ENCODE data around the gene HOXC6. TPM values are rescaled to one million over a fixed set of nuclear protein-coding genes. Genes with fewer than 3 reads are reported as not detected.

HOXC6 gene
- total RNA-seq, 1 donor from 2014 or later, result not detected

- Histone ChIP-seq H3K36me3 (no peaks in the 10 kb centered on the region), H3F3A (ENCODE audit: low read depth) (no peaks in the 10 kb centered on the region), H3K27me3 (peaks cover 100% of the 10 kb centered on the region), H3K4me3 (no peak overlapping the region), H3K79me2 (ENCODE audit: low read depth) (no peaks in the 10 kb centered on the region), H3K4me2 (no peak overlapping the region), H3K9ac (no peak overlapping the region), H3K4me1 (no peaks in the 10 kb centered on the region), H4K20me1 (ENCODE audit: low read depth) (peaks cover 83% of the 10 kb centered on the region), H3K27ac (no peak overlapping the region), H3K9me3 (ENCODE audit: low read depth) (no peaks in the 10 kb centered on the region), H2AFZ (replicated peaks) (no peak overlapping the region)
- Mint-ChIP-seq H3K4me3 (no peak overlapping the region), H3K4me1 (no peaks in the 10 kb centered on the region), H3K36me3 (no peaks in the 10 kb centered on the region), H3K27me3 (ENCODE audit: insufficient read depth, low read depth) (peaks cover 99% of the 10 kb centered on the region), H3K9me3 (peaks cover 9% of the 10 kb centered on the region), H3K27ac (no peak overlapping the region)
- no peak for DNase-seq (ENCODE audit: low spot score)
- TF ChIP-seq EZH2 (IDR thresholded peaks at IDR 0.05) (no peak), EZH2phosphoT487 (IDR thresholded peaks at IDR 0.05) (no peak), CTCF (IDR thresholded peaks at IDR 0.05) (no peak)
Observed at GRCh38 chr12:53987787-53988230, 40.4 kb upstream of the HOXC6 start.

GRCh38 chr12:53988541-53989226, 39.6 kb upstream of the HOXC6 start:
- peaks cover 99% of the 10 kb centered on the region for H3K27me3 Mint-ChIP-seq (ENCODE audit: insufficient read depth, low read depth)
- DNase-seq (ENCODE audit: low spot score), result no peak
- peaks cover 6% of the 10 kb centered on the region for H3K9me3 Mint-ChIP-seq
- Histone ChIP-seq H3K4me1 (no peaks in the 10 kb centered on the region), H3K4me3 (no peak overlapping the region), H3K79me2 (ENCODE audit: low read depth) (no peaks in the 10 kb centered on the region), H3K36me3 (no peaks in the 10 kb centered on the region), H3K9ac (no peak overlapping the region), H3K27me3 (peaks cover 100% of the 10 kb centered on the region), H3K4me2 (no peak overlapping the region), H3K9me3 (ENCODE audit: low read depth) (no peaks in the 10 kb centered on the region), H3K27ac (no peak overlapping the region), H4K20me1 (ENCODE audit: low read depth) (peaks cover 84% of the 10 kb centered on the region), H2AFZ (replicated peaks) (no peak overlapping the region), H3F3A (ENCODE audit: low read depth) (no peaks in the 10 kb centered on the region)
- H3K27ac Mint-ChIP-seq, result no peak overlapping the region
- H3K4me3 Mint-ChIP-seq, result no peak overlapping the region
- no peak for TF ChIP-seq EZH2 (IDR thresholded peaks at IDR 0.05)
- no peak for TF ChIP-seq EZH2phosphoT487 (IDR thresholded peaks at IDR 0.05)
- TF ChIP-seq CTCF (IDR thresholded peaks at IDR 0.05), result no peak
- no peaks in the 10 kb centered on the region for H3K36me3 Mint-ChIP-seq
- H3K4me1 Mint-ChIP-seq, result no peaks in the 10 kb centered on the region

GRCh38 chr12:53989227-53990113, 38.8 kb upstream of the HOXC6 start:
- Mint-ChIP-seq H3K27ac (no peak overlapping the region), H3K27me3 (ENCODE audit: insufficient read depth, low read depth) (peaks cover 100% of the 10 kb centered on the region), H3K4me1 (no peaks in the 10 kb centered on the region), H3K4me3 (no peak overlapping the region), H3K9me3 (peaks cover 9% of the 10 kb centered on the region), H3K36me3 (no peaks in the 10 kb centered on the region)
- no peak overlapping the region for H3K4me2 ChIP-seq
- peaks cover 85% of the 10 kb centered on the region for H4K20me1 ChIP-seq (ENCODE audit: low read depth)
- peak; percentile 20 for TF ChIP-seq EZH2 (IDR thresholded peaks at IDR 0.05)
- TF ChIP-seq CTCF (IDR thresholded peaks at IDR 0.05), result peak; percentile 55
- peak; percentile 56 for TF ChIP-seq EZH2phosphoT487 (IDR thresholded peaks at IDR 0.05)
- no peak overlapping the region for H2AFZ ChIP-seq (replicated peaks)
- no peak overlapping the region for H3K9ac ChIP-seq
- H3K27ac ChIP-seq, result no peak overlapping the region
- no peaks in the 10 kb centered on the region for H3K9me3 ChIP-seq (ENCODE audit: low read depth)
- no peak overlapping the region for H3K4me3 ChIP-seq
- no peaks in the 10 kb centered on the region for H3F3A ChIP-seq (ENCODE audit: low read depth)
- no peaks in the 10 kb centered on the region for H3K4me1 ChIP-seq
- DNase-seq (ENCODE audit: low spot score), result peak; percentile 71
- no peaks in the 10 kb centered on the region for H3K36me3 ChIP-seq
- peaks cover 100% of the 10 kb centered on the region for H3K27me3 ChIP-seq
- no peaks in the 10 kb centered on the region for H3K79me2 ChIP-seq (ENCODE audit: low read depth)
